Rectal smooth muscle tissue (tissue), 1 donor: ENCODE data around the gene CDS1.
"Not testable (repeated sequence)": the region's sequence is repeated elsewhere in the genome, so short reads cannot be mapped to it uniquely, and the experiment has no call there.

ENCODE experiments used
- H3K27ac ChIP-seq: one replicate; pipeline ENCODE4 v1.7.0; 2013; ENCODE audit warnings: low read depth, low read length, inconsistent platforms
- H3K27me3 ChIP-seq: one replicate; pipeline ENCODE4 v1.7.0; 2013; ENCODE audit warnings: low read length; ENCODE audit not compliant: control insufficient read depth, insufficient read depth
- H3K36me3 ChIP-seq: one replicate; pipeline ENCODE4 v1.7.0; 2013; ENCODE audit warnings: low read length; ENCODE audit not compliant: control insufficient read depth, insufficient read depth
- H3K4me1 ChIP-seq: one replicate; pipeline ENCODE4 v1.7.0; 2013; ENCODE audit warnings: low read length; ENCODE audit not compliant: control insufficient read depth, insufficient read depth
- H3K4me3 ChIP-seq: one replicate; pipeline ENCODE4 v1.7.0; 2013; ENCODE audit warnings: low read length
- H3K9ac ChIP-seq: one replicate; pipeline ENCODE4 v1.7.0; 2013; ENCODE audit warnings: low read length

Gene CDS1

GRCh38 chr4:84681486-84682274, 98.8 kb downstream of the CDS1 start:
- peaks cover 12% of the 10 kb centered on the region for H3K36me3 ChIP-seq
- H3K27ac ChIP-seq, result no peak overlapping the region
- H3K4me1 ChIP-seq, result no peaks in the 10 kb centered on the region
- H3K27me3 ChIP-seq, result no peaks in the 10 kb centered on the region
- no peak overlapping the region for H3K9ac ChIP-seq
- H3K4me3 ChIP-seq, result no peak overlapping the region

- not testable (repeated sequence) for H3K9ac ChIP-seq, H3K36me3 ChIP-seq, H3K27ac ChIP-seq, H3K27me3 ChIP-seq, H3K4me1 ChIP-seq, H3K4me3 ChIP-seq
Observed at GRCh38 chr4:84682661-84683060, 99.7 kb downstream of the CDS1 start.

GRCh38 chr4:84683064-84683850, 100.3 kb downstream of the CDS1 start:
- no peak overlapping the region for H3K27ac ChIP-seq
- H3K27me3 ChIP-seq, result no peaks in the 10 kb centered on the region
- H3K36me3 ChIP-seq, result peaks cover 12% of the 10 kb centered on the region
- no peak overlapping the region for H3K9ac ChIP-seq
- H3K4me1 ChIP-seq, result no peaks in the 10 kb centered on the region
- H3K4me3 ChIP-seq, result no peak overlapping the region

GRCh38 chr4:84684361-84684760, 101.4 kb downstream of the CDS1 start:
- no peaks in the 10 kb centered on the region for H3K27me3 ChIP-seq
- no peak overlapping the region for H3K27ac ChIP-seq
- H3K4me1 ChIP-seq, result no peaks in the 10 kb centered on the region
- no peak overlapping the region for H3K4me3 ChIP-seq
- no peak overlapping the region for H3K9ac ChIP-seq
- peaks cover 12% of the 10 kb centered on the region for H3K36me3 ChIP-seq

- Histone ChIP-seq H3K36me3 (peaks cover 12% of the 10 kb centered on the region), H3K27ac (no peak overlapping the region), H3K27me3 (no peaks in the 10 kb centered on the region), H3K4me1 (no peaks in the 10 kb centered on the region), H3K4me3 (no peak overlapping the region), H3K9ac (no peak overlapping the region)
Observed at GRCh38 chr4:84685105-84685504, 102.2 kb downstream of the CDS1 start.

GRCh38 chr4:84688605-84689004, 105.7 kb downstream of the CDS1 start:
- H3K4me1 ChIP-seq, result no peaks in the 10 kb centered on the region
- peaks cover 11% of the 10 kb centered on the region for H3K36me3 ChIP-seq
- H3K4me3 ChIP-seq, result no peak overlapping the region
- H3K27ac ChIP-seq, result no peak overlapping the region
- H3K9ac ChIP-seq, result no peak overlapping the region
- H3K27me3 ChIP-seq, result no peaks in the 10 kb centered on the region

GRCh38 chr4:84689197-84689596, 106.3 kb downstream of the CDS1 start:
- H3K4me3 ChIP-seq, result no peak overlapping the region
- H3K4me1 ChIP-seq, result no peaks in the 10 kb centered on the region
- no peak overlapping the region for H3K9ac ChIP-seq
- no peak overlapping the region for H3K27ac ChIP-seq
- no peaks in the 10 kb centered on the region for H3K27me3 ChIP-seq
- peaks cover 12% of the 10 kb centered on the region for H3K36me3 ChIP-seq

- no peak overlapping the region for H3K27ac ChIP-seq
- H3K9ac ChIP-seq, result no peak overlapping the region
- H3K27me3 ChIP-seq, result no peaks in the 10 kb centered on the region
- H3K4me3 ChIP-seq, result no peak overlapping the region
- H3K4me1 ChIP-seq, result no peaks in the 10 kb centered on the region
- peaks cover 19% of the 10 kb centered on the region for H3K36me3 ChIP-seq
Observed at GRCh38 chr4:84690481-84690880, 107.6 kb downstream of the CDS1 start.

GRCh38 chr4:84691170-84691691, 108.3 kb downstream of the CDS1 start:
- H3K4me3 ChIP-seq, result no peak overlapping the region
- H3K27ac ChIP-seq, result no peak overlapping the region
- no peak overlapping the region for H3K9ac ChIP-seq
- H3K27me3 ChIP-seq, result no peaks in the 10 kb centered on the region
- peaks cover 19% of the 10 kb centered on the region for H3K36me3 ChIP-seq
- H3K4me1 ChIP-seq, result no peaks in the 10 kb centered on the region

- Histone ChIP-seq H3K27ac (no peak overlapping the region), H3K36me3 (peaks cover 19% of the 10 kb centered on the region), H3K9ac (no peak overlapping the region), H3K4me3 (no peak overlapping the region), H3K27me3 (no peaks in the 10 kb centered on the region), H3K4me1 (no peaks in the 10 kb centered on the region)
Observed at GRCh38 chr4:84691800-84692199, 108.9 kb downstream of the CDS1 start.

- H3K4me3 ChIP-seq, result no peak overlapping the region
- H3K27me3 ChIP-seq, result no peaks in the 10 kb centered on the region
- H3K36me3 ChIP-seq, result peaks cover 17% of the 10 kb centered on the region
- no peak overlapping the region for H3K27ac ChIP-seq
- H3K4me1 ChIP-seq, result no peaks in the 10 kb centered on the region
- no peak overlapping the region for H3K9ac ChIP-seq
Observed at GRCh38 chr4:84697159-84697558, 114.2 kb downstream of the CDS1 start.

GRCh38 chr4:84697615-84698201, 114.8 kb downstream of the CDS1 start:
- peaks cover 17% of the 10 kb centered on the region for H3K36me3 ChIP-seq
- no peak overlapping the region for H3K27ac ChIP-seq
- H3K4me1 ChIP-seq, result no peaks in the 10 kb centered on the region
- H3K27me3 ChIP-seq, result no peaks in the 10 kb centered on the region
- no peak overlapping the region for H3K9ac ChIP-seq
- H3K4me3 ChIP-seq, result no peak overlapping the region
